ENCODE measurements around the gene WARS2. TPM values are rescaled to one million over a fixed set of nuclear protein-coding genes. Genes with fewer than 3 reads are reported as not detected.

The WARS2 gene
- total RNA-seq, 1 experiment from 2014 or later: 17.6 TPM

DNA sequence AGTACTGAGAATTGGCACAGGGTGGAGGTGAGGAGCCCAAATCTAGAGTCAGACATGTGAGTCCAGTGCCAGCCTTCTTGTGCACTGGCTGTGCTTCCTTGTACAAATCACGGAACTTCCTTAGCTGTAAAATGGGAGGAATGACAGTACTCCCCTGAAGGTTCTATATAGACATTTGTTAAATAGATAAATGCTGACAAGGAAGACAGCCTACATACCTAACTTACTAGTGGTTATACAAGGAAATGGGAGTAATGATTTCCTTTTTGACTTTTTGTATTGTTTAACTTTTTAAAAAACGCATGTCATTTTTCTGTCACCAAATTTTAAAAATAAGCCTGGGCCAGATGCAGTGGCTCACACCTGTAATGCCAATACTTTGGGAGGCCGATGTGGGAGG is 50.2 kb downstream of the WARS2 start:
- Histone ChIP-seq H3K9me3 (ENCODE audit: insufficient read depth, low read depth) (no peaks in the 10 kb centered on the region; the same call in 1 of the 2 replicates), H3K4me2 (no peak overlapping the region), H2AFZ (no peak overlapping the region), H3K4me1 (replicated peaks; ENCODE audit: insufficient read depth) (no peaks in the 10 kb centered on the region), H4K20me1 (ENCODE audit: insufficient read depth) (no peaks in the 10 kb centered on the region), H3K27me3 (ENCODE audit: insufficient read depth, low read depth) (no peaks in the 10 kb centered on the region), H3K4me3 (no peak overlapping the region), H3K36me3 (ENCODE audit: low read depth) (no peaks in the 10 kb centered on the region), H3K9me2 (ENCODE audit: insufficient read depth) (no peaks in the 10 kb centered on the region), H3K79me2 (ENCODE audit: low read depth) (no peaks in the 10 kb centered on the region), H3K27ac (no peak overlapping the region), H3F3A (ENCODE audit: insufficient read depth, low read depth) (no peaks in the 10 kb centered on the region)
- ChIA-PET POLR2A (ENCODE audit: unreplicated experiment) (no interaction called here), CTCF (no interaction called here)
- TF ChIP-seq EZH2 (IDR thresholded peaks at IDR 0.05; ENCODE audit: low read depth): no peak
- TF ChIP-seq, protein P1, sequence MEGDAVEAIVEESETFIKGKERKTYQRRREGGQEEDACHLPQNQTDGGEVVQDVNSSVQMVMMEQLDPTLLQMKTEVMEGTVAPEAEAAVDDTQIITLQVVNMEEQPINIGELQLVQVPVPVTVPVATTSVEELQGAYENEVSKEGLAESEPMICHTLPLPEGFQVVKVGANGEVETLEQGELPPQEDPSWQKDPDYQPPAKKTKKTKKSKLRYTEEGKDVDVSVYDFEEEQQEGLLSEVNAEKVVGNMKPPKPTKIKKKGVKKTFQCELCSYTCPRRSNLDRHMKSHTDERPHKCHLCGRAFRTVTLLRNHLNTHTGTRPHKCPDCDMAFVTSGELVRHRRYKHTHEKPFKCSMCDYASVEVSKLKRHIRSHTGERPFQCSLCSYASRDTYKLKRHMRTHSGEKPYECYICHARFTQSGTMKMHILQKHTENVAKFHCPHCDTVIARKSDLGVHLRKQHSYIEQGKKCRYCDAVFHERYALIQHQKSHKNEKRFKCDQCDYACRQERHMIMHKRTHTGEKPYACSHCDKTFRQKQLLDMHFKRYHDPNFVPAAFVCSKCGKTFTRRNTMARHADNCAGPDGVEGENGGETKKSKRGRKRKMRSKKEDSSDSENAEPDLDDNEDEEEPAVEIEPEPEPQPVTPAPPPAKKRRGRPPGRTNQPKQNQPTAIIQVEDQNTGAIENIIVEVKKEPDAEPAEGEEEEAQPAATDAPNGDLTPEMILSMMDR (conservative IDR thresholded peaks at IDR 0.05): no peak
- no TSS peak for BruUV-seq (replicated peaks)
- intact Hi-C loops (cut with micrococcal nuclease; ENCODE audit: unreplicated experiment): loop anchor here (2.0 kb wide), 1 partner anchor 35 kb away; no protein-coding TSS in a partner anchor
- DNase-seq: no peak

DNA sequence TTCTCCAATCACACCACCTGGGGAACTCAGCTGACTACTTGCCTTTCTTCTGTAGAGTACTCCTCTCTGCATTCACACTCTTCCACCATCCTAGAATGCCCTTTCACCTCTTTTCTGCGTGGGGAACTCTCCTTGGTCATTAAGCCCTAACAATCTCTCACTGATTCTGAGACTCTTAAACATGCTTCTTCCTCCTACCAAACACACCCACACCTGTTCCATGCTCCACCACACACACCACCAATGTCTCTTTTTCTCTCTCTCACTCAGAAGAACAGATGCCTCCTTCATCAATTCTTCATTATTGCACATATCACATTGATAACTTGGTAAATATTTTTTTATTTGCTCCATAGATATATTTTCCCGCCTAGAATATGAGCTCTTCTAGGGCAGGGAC is 53.6 kb downstream of the WARS2 start:
- H3K4me3 ChIP-seq: no peak overlapping the region
- intact Hi-C loops (cut with micrococcal nuclease; ENCODE audit: unreplicated experiment): no loop called here
- H3K27me3 ChIP-seq (ENCODE audit: insufficient read depth, low read depth): no peaks in the 10 kb centered on the region
- no peaks in the 10 kb centered on the region for H4K20me1 ChIP-seq (ENCODE audit: insufficient read depth)
- H3K27ac ChIP-seq: no peak overlapping the region
- no peaks in the 10 kb centered on the region; the same call in 1 of the 2 replicates for H3K9me3 ChIP-seq (ENCODE audit: insufficient read depth, low read depth)
- no peaks in the 10 kb centered on the region for H3K36me3 ChIP-seq (ENCODE audit: low read depth)
- no peak overlapping the region for H3K4me2 ChIP-seq
- no peak for TF ChIP-seq EZH2 (IDR thresholded peaks at IDR 0.05; ENCODE audit: low read depth)
- TF ChIP-seq, protein P1 (conservative IDR thresholded peaks at IDR 0.05): no peak
- no peaks in the 10 kb centered on the region for H3K79me2 ChIP-seq (ENCODE audit: low read depth)
- no peaks in the 10 kb centered on the region for H3K4me1 ChIP-seq (replicated peaks; ENCODE audit: insufficient read depth)
- CTCF ChIA-PET: no interaction called here
- BruUV-seq (replicated peaks): no TSS peak
- H3K9me2 ChIP-seq (ENCODE audit: insufficient read depth): no peaks in the 10 kb centered on the region
- H3F3A ChIP-seq (ENCODE audit: insufficient read depth, low read depth): no peaks in the 10 kb centered on the region
- DNase-seq: no peak
- H2AFZ ChIP-seq: no peak overlapping the region
- POLR2A ChIA-PET (ENCODE audit: unreplicated experiment): no interaction called here

DNA sequence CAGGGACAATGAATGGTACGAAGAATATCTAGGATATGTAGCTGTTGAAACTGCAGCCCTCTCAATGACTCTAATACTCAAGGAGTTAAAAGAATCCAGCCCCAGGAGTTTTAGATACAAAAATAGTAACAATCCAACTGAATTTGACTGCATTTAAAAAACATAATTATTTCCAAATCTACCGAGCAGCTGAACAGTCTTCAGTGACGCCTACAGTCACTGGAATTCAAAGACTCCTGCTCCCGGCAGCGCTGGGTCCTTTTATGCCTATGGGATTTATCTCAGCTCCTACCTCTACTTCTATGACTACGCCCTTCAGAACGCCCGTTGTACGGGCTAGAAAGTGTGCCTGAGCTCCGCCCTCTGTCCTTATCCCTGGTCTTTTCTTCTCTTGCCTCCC is 55.7 kb downstream of the WARS2 start:
- BruUV-seq (replicated peaks): no TSS peak
- H3K9me2 ChIP-seq (ENCODE audit: insufficient read depth): no peaks in the 10 kb centered on the region
- POLR2A ChIA-PET (ENCODE audit: unreplicated experiment): no interaction called here
- H3K4me1 ChIP-seq (replicated peaks; ENCODE audit: insufficient read depth): no peaks in the 10 kb centered on the region
- H3K36me3 ChIP-seq (ENCODE audit: low read depth): no peaks in the 10 kb centered on the region
- no peak overlapping the region for H3K27ac ChIP-seq
- no peak overlapping the region for H3K4me2 ChIP-seq
- intact Hi-C loops (cut with micrococcal nuclease; ENCODE audit: unreplicated experiment): no loop called here
- H3K27me3 ChIP-seq (ENCODE audit: insufficient read depth, low read depth): no peaks in the 10 kb centered on the region
- H3K79me2 ChIP-seq (ENCODE audit: low read depth): no peaks in the 10 kb centered on the region
- CTCF ChIA-PET: no interaction called here
- no peaks in the 10 kb centered on the region for H3K9me3 ChIP-seq (ENCODE audit: insufficient read depth, low read depth)
- H3F3A ChIP-seq (ENCODE audit: insufficient read depth, low read depth): no peaks in the 10 kb centered on the region
- no peak for DNase-seq
- no peak overlapping the region for H3K4me3 ChIP-seq
- H4K20me1 ChIP-seq (ENCODE audit: insufficient read depth): no peaks in the 10 kb centered on the region
- TF ChIP-seq EZH2 (IDR thresholded peaks at IDR 0.05; ENCODE audit: low read depth): no peak
- TF ChIP-seq, protein P1 (conservative IDR thresholded peaks at IDR 0.05): no peak
- H2AFZ ChIP-seq: no peak overlapping the region

Measured in PC-9 (cell line).